Stimulated activated CD8-positive, alpha-beta memory T cell treated with anti-CD3 and anti-CD28 coated beads, Interleukin-4, amount 100 ng/mL, for 1 hour (primary cell): ENCODE measurements around the gene MCC.

Source experiments
- DNase-seq, 2 donors: peaks; one replicate each; pipeline ENCODE4 v3.0.0-alpha.2; 2020; ENCODE audit warnings: low read depth in 2 of 2, low spot score in 1 of 2

MCC gene

DNA sequence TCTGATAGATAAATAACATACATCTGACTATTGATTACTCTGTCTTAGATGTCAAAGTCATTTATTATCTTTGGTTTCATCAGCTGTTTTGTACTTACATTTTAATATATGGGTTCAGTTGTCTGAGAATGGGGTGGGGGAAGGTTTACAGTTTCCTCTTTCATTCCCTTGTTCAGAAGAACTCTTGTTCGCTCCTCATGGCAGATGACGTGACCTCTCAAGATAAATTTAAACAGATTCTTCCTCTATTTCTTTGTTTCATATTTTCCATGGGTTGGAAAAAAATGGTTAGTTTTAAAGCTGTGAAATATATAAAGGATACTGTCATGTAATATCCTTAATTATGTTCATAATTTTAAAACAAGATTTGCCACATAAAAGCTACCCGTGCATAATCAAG lies 114.8 kb downstream of the MCC start:
- no peak for DNase-seq

DNA sequence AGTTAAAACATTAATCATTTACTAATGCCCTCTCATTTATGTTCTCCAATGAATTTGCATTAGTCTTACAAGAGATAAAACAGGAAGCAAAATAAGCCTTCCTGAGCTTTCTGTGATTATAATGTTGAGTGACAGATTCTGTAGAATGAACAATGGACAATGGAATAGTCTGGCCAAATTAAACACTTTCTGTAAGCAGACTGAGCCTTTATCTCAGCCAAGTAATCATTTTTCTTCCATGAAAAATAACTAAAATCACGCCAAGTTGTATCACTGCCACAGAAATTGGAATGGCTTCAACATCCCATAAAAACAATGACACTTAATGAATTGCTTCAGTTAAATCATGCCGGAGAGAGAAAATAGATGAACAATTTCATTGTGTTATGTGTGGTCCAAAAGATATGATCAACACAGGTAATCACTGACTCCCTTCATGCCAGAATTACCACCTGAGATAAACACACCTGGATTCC lies 116.5 kb downstream of the MCC start:
- DNase-seq: no peak

DNA sequence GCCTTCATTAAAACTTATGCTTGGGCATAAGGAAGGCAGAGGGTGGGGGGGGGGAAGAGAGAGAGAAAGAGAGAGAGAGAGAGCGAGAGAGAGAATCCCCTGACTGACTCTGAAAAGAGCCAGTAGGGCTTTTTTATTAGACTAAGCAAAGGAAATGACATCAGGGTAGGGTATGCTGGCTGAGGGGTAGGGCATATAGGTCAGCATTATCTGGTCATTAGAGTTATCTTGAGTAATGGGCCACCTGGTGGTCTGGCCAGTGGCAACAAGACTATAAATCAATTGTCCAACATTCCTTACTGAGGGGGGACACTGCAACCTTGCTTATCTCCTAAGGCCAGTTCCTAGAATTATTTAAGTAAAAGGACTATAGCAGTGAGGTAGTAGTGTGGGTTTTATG lies 120.7 kb downstream of the MCC start:
- no peak for DNase-seq

DNA sequence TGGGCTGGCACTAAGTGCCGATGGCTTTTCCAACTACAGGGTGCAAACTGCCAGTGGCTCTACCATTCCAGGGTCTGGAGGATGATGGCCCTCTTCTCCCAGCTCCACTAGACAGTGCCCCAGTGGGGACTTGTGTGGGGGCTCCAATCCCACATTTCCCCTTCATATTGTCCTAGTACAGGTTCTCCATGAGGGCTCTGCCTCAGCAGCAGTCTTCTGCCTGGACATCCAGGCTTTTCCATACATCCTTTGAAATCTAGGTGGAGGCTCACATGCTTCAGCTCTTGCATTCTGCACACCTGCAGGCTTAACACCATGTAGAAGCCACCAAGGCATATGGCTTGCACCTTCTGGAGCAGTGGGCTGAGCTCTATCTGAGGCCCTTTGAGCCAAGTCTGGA lies 123.8 kb downstream of the MCC start:
- DNase-seq: no peak

DNA sequence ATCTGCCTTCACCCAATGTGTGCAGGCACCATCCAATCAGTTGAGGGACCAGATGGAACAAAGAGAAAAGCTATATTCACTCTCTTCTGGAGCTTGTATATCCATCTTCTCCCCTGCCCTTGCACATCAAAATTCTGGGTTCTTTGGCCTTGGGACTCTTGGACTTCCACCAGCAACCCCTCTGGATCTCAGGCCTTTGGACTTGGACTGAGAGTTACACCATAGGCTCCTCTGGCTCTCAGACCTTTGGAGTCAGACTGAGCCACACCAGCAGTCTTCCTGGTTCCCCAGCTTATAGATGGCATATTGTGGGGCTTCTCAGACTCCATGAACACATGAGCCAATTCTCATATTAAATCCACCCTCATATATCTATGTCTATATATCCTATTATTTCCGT lies 126.6 kb downstream of the MCC start:
- no peak for DNase-seq

DNA sequence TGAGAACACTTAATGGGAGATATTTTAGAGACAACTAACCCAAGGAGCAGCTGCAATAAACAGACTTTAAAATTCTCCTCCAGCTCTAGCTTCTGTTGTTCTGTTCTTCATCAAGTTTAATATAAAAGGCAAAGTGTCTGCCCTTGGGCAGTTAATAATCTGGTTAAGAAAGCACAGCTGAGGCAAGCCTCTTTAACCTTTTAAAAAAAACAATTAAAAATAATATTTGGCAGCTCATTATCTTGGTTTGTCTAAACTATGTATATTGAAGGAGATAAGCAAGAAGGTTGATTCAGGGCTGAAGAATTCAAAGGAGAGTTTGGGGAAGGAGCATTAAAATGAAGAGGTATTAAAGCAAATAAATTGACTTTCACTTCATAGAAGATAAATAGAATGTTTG lies 128.8 kb downstream of the MCC start:
- no peak for DNase-seq

DNA sequence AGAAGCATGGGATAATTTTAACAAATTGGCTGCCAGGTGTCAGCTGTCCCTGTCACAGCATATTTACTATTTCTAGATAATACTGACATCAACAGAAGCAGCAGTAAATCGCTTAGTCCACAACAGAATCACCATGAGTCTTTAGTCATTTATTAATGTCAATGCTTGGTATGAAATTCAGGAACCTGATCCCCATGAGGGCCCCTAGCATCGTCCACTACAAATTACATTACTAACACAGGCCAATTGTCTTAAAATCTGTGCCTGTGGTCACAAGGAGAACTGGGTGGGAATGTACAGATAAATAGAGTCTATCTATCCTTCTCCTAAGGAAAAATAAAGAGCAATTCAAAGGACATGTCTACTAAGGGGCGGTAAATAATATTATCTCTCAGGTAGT lies 129.6 kb downstream of the MCC start:
- no peak for DNase-seq

DNA sequence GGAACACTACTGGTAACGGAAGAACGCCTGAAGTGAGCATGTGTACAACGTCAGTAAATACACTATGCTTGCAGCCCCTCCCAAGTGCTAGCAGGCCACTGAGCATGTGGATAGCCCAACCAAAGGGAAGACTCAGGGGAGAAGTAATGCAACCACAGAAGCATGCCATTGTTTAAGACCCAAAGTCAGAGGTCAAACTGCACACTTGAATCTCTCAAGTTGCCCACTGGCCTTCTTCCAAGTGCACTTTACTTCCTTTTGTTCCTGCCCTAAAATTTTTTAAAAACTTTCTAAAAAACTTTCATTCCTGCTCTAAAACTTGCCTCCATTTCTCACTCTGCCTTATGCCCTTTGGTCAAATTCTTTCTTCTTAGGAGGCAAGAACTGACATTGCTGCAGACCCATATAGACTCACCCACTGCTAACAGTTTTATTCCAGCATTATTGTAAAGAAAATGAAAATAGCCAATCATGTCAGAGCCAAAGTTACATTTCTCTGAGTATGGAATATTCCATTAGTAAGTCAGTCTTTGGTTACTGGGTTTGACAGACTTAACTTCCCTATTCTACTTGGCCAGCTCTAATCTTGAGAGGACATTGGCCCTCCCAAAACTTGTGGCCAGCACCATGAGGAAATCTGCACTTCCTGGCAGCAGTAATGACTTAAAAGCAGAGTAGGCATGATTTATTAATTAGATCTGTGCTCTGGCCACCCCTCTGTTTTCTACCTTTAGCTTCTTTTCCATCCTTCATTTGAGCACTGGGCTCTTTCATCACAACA lies 130.4 kb downstream of the MCC start:
- no peak for DNase-seq

DNA sequence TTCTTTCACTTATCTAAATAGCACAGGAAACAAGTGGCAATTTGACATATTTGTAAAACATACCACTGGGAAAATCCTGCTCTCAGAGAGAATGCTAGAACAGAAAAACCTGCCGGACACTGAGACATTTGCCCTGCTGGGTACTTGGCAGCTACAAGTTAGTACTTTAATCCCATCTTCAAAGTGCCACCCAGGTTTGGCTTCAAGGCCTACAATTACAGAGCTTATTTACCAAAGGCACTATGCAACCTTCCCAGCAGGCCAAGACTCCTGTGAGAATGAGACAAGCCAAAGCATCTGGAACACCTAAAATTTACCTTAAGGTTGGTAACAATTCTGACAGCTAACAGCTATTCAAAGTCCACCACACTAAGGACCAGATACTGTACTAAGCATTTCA lies 131.8 kb downstream of the MCC start:
- no peak for DNase-seq

DNA sequence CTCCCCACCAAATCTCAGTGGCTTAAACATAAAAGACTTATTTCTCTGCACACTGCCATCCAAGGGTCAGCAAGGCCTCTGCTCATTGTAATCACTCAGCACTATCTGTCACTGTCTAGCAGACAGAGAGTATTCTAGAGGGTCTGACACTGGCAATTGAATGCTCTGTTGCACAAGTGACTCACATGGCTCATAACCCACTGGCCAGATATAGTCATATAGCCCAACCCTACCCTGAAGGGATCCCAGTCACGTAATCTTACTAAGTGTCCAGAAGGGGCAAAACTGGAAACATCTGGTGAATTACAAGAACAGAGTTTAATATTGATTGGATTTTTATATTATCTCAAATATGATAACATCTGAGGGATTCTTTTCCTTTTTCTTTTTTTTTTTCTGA lies 134.2 kb downstream of the MCC start:
- no peak for DNase-seq

DNA sequence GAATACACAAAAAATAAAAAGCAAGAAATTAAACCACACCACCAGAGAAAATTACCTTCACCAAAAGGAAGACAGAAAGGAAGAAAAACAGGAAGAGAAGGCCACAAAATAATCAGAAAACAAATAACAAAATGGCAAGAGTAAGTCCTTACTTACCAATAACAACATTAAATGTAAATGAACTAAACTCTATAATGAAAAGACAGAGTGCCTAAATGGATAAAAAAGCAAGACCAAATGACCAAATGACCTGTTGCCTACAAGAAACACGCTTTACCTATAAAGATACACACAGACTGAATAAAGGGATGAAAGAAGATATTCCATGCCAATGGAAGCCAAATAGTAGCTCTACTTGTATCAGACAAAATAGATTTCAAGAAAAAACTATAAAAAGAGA lies 140.7 kb downstream of the MCC start:
- DNase-seq: no peak

DNA sequence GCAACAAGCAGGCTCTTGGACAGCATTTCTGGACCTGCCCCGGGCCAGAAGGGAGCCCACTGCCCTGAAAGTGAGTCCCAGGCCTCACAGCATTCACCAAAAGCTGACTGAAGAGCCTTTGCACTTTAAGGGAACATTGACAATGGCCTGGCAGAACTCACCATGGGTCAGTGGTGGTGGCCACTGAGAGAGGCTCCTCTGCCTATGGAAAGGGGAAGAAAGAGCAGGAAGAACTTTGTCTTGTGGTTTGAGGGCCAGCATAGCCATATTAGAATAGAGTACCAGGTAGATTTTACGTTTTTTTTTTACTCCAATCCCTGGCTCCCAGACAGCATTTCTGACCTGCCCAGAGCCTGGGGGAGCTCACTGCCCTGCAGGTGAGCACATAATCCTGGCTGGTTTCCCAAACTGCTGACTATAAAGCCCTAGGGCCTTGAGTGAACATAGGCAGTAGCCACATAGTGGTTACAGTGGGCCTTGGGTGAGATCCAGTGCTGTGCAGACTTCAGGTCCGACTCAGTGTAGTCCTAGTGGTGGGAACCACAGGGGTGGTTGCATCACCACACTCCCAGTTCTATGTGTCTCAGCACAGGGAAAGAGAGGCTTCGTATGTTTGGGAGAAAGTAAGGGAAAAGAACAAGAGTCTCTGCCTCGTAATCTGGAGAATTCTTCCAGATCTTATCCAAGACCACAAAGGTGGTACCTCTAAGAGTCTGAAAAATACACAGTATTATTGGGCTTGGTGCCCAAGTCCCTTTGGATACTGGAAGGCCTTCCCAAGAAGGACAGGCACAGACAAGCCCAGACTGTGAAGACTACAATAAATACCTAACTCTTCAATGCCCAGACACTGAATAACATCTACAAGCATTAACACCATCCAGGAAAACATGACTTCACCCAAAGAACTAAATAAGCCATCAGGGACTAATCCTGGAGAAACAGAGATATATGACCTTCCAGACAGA lies 143.0 kb downstream of the MCC start:
- DNase-seq: no peak

DNA sequence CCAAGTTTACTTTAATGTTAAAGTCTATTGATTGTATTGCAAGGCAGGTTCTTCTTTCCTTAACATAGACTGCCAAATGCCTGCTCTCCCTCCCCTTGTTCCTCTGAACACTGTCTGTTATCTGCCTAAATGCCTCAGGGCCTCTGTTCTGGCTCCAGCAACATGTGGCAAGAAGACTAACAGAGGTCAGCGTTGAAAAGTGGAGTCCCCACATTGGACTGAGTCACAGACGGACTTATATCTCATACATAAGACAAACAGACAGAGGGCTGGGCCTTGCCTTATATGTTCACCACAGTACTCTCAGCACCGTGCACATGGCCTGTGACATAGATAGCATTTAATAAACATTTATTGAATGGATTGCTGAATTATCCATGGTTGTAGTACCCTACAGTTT lies 144.9 kb downstream of the MCC start:
- no peak for DNase-seq

DNA sequence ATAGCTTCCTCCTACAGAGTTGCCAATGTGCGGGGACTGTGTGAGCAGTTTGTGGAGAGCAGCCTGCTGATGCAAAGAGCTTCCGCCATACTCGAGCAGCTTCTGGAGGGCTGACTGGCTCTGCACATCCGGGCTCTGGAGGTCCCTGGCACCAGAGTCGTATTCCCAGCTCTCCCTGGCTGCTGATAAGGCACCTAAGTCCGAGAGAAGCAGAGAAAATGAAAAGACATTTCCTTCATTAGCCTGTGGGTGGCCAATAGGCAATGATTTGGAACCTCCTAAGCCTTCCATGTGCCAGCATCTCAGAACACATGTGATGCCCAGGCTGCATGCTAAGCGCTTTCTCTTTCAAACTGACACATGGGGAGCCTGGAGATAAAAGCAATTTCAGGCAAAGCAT lies 147.7 kb downstream of the MCC start:
- no peak for DNase-seq

DNA sequence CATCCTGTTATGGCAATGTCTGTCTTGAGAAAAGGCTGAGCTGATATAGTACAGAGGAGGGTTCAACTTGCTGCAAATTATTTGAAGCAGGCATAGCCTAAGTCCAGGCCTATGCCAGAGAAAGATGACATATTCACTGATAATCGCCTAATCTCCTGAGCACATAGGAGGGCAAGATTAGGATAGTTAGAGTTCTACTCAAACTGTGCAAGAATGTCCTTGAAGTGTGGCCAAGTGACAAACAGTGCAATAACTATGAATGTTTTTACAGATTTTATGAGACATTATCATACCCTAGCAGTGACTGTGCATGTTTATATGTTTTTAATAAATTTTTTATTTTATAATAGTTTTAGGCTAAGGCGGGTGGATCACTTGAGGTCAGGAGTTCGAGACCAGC lies 149.6 kb downstream of the MCC start:
- DNase-seq: no peak

DNA sequence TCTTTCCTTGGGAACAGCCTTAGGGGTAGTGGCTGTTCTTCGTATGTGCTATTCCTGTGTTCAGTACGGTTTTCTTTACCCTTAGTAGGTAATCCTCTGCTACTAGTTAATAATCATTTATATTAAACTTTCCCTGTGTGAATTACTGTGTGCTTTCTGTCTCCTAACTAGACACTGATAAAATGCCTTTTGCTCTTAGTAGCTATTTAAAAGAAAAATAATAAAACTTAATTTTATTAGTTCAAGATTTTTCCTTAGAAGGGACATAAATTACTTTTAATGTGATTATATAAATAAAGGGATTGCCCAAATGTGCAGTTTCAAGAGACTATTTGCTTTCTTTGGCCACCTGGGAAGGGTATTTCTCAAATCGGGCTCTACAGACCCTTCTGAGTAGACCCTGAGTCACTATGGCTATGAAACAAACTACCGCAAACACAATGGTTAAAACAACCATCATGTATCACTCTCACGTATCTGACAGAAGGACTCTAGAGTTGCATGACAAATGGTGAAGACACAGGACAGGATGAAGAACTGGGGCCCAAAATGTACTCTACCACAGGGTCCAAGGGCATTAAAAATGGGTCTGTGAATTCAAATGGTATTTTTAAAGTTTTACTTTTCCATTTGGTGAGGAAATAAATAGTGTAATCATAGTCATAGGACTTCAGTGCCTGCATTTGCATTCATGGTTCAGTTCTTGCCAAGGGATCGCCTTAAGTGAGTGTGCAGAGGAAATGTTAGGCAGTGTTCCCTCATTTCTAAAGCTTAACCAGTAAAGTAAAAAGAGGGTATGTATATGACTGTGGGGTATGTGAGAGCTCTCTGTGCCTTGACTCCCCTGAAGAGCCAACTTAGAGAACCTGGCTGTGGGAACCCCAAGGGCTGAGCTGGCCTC lies 150.5 kb downstream of the MCC start:
- no peak for DNase-seq

DNA sequence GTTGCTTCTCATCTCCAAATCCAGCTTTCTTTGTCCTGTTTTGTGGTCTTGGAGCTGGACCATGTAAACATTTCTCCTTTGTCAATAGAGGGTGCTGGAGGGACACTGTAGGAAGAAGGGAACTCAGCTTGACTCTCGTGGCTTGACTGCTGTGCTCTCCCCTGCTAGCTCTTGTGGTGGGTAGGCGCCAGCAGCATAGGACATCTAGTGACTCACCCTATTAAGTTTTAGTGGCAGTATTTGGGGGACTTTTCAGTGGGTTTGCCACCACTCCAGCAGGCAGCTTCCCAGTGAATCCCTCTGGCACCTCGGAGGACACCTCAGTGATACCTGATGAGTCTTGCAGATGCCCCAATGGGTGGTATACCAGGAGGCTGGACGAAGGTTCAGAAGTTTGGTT lies 151.3 kb downstream of the MCC start:
- no peak for DNase-seq

DNA sequence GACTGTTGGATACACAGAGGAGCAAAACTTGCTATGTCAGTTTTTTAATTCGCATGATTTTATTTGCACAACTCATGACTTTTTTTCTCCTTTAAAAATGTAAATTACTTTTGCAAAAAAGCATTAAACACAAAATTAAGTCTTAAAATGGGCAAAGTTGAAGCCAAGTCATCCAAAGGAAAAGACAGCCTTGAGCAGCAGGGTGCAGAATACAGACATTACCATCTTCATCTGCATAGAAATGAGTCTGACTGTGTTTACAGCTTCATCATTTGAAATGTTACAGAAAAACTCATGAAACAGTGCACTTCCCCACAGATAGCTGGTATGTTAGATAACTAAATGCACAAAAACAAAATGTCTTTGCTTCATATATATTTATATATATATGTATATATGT lies 154.8 kb downstream of the MCC start:
- DNase-seq: no peak

DNA sequence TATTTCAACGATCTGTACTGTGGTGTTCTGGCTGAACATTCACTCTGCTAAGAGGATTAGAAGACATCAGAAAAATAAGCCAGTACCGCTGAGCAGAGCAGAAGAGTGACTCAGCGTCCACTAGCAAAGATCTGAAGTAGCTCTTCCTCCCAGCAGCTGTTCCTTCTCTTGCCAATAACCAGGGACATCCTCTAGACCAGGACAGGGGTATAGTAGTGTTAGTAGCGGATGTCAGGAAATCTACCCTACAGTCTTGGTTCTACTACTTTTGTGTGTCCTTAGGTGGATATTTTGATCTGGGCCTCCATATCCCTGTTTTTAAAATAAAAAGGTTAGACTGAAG lies 157.1 kb downstream of the MCC start:
- no peak for DNase-seq

DNA sequence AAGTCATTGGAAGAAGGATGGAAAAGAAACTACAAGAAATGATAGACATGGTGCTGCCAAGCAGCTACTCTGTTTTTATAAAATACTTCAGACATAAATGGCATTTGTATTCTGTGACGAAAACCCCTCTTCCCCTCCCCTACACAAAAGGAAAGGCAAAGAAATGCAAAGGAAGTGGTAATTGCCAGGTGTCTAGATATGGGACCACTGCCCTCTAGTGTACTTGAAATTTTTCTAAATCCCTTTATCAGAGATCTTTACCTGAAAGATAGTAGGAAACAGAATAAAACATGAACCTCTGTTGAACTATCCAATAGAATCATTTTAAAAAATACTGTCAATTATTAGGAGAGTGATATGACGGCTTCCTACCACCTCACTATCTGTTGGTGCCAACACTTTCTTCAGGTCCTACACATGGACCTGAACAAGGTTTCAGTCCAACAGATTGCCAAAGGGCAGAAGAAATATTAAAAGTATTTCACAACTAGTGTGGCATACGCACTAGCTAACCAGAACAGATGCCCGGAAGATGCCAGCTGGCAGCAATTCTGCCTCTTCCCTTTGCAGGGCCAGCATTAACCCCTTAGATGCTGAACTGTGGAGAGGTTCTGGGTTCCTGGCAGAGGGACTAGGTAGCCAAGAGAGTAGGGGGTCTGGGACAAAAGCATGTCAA lies 157.6 kb downstream of the MCC start:
- DNase-seq: no peak

DNA sequence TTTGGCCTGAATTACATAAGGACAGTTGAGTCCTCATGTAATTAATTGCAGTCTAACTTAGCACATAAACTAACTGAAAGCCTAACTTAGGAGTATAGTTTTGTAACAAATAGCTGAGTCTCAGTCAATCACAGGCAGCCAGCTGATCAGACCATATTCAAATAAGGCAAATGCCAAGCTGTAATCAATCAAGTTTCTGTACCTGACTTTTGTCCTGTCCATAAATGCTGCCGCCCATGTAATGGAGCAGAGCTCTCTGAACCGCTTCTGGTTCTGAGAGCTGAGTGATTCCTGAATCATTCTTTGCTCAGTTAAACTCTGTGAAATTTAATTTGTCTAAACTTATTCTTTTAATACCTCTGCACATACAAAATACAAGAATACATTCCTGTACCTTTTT lies 158.3 kb downstream of the MCC start:
- DNase-seq: no peak
